ENCODE results near the gene FMO2. TPM values are rescaled to one million over a fixed set of nuclear protein-coding genes. Genes with fewer than 3 reads are reported as not detected.

FMO2 gene
- total RNA-seq, 1 donor from 2014 or later, result 14.0 TPM

DNA sequence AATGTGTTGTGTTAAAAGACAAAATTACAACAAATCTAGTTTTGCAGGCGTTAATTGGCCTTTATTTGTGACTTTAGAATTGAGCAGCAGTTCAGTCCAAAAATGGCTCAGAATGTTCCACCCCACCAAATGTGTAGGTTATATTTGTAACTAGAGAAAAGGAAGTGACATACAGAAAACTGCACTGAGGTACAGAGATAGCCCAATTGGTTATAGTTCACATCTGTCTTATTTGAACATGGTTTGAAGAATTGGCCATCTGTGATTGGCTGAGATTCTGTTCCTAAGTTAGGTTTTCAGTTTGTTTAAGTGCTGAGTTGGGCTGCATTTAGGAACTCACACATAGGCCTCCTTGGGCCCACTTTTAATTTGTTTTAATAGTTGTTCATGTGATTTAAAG, 12.0 kb upstream of the FMO2 start:
- Histone ChIP-seq H3K4me1 (no peaks in the 10 kb centered on the region), H3K36me3 (no peaks in the 10 kb centered on the region), H3K9me3 (no peaks in the 10 kb centered on the region), H3K4me3 (no peak overlapping the region), H3K27ac (no peak overlapping the region), H3K27me3 (no peaks in the 10 kb centered on the region)
- DNase-seq (ENCODE audit: extremely low spot score in 2 of 2), result no peak
- intact Hi-C loops (cut with DNase I), result no loop called here
- TF ChIP-seq POLR2A (IDR thresholded peaks at IDR 0.05), result no peak
- TF ChIP-seq, protein P1, sequence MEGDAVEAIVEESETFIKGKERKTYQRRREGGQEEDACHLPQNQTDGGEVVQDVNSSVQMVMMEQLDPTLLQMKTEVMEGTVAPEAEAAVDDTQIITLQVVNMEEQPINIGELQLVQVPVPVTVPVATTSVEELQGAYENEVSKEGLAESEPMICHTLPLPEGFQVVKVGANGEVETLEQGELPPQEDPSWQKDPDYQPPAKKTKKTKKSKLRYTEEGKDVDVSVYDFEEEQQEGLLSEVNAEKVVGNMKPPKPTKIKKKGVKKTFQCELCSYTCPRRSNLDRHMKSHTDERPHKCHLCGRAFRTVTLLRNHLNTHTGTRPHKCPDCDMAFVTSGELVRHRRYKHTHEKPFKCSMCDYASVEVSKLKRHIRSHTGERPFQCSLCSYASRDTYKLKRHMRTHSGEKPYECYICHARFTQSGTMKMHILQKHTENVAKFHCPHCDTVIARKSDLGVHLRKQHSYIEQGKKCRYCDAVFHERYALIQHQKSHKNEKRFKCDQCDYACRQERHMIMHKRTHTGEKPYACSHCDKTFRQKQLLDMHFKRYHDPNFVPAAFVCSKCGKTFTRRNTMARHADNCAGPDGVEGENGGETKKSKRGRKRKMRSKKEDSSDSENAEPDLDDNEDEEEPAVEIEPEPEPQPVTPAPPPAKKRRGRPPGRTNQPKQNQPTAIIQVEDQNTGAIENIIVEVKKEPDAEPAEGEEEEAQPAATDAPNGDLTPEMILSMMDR (IDR thresholded peaks at IDR 0.05), result no peak
- no peak for TF ChIP-seq POLR2AphosphoS5 (IDR thresholded peaks at IDR 0.05; ENCODE audit: insufficient read depth in 1 of 2, low read depth in 1 of 2)

DNA sequence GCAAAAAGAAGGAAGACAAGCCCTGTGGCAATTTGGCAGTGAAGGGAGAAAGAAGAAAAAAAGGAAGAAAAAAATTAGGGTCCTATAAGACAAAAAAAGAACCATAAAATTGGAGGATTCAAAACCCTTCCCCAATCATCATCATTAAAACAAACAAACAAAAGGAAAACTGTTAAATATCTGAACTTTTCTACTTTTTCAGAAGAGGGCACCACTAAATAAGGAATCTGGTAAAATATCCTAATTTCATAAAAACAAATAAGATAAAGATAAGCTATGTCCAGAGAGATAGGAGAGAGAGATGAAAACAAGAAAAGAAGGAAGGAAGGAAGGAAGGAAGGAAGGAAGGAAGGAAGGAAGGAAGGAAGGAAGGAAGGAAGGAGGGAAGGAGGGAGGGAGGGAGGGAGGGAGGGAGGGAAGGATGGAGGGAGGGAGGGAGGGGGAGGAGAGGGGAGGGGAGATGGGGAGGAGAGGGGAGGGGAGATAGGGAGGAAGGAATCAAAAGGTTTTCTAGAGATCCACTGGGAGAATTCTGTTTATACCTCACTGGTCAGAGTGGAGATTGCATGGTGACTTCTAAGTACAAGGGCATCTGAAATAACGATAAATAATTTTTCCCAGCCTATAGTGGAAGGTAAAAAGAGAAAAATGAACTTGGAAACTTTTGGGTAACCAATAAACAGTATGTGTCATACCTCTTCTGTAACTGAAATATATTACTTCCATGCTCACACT, 10.4 kb upstream of the FMO2 start:
- no peaks in the 10 kb centered on the region for H3K36me3 ChIP-seq
- no peak overlapping the region for H3K27ac ChIP-seq
- intact Hi-C loops (cut with DNase I), result no loop called here
- H3K4me1 ChIP-seq, result no peaks in the 10 kb centered on the region
- no peaks in the 10 kb centered on the region for H3K27me3 ChIP-seq
- no peak for DNase-seq (ENCODE audit: extremely low spot score in 2 of 2)
- H3K4me3 ChIP-seq, result no peak overlapping the region
- H3K9me3 ChIP-seq, result no peaks in the 10 kb centered on the region
- TF ChIP-seq POLR2A (IDR thresholded peaks at IDR 0.05), result no peak
- TF ChIP-seq, protein P1 (IDR thresholded peaks at IDR 0.05), result no peak

DNA sequence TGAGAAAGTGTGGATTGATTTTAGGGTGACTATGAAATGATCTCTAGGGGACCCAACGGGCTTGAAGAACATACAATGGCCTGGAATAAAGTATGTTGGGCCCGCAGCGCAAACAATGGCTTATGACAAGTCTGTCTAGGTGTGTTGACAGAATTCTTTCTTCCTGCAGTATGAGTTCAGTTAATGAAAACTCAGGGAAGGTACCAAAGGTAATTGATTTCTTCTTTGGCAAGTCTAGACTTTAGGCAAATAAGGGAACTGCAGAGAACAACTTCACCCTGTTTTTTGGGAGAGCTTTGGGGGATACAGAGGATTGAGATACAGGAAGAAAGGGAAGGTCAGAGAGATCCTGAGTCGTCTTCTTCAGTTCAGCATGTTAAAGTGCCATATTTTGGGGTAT, 7.8 kb upstream of the FMO2 start:
- TF ChIP-seq, protein P1 (IDR thresholded peaks at IDR 0.05), result no peak
- no peak for TF ChIP-seq POLR2A (IDR thresholded peaks at IDR 0.05)
- no peak for TF ChIP-seq POLR2AphosphoS5 (IDR thresholded peaks at IDR 0.05; ENCODE audit: insufficient read depth in 1 of 2, low read depth in 1 of 2)
- intact Hi-C loops (cut with DNase I), result no loop called here
- H3K9me3 ChIP-seq, result no peaks in the 10 kb centered on the region
- H3K27me3 ChIP-seq, result no peaks in the 10 kb centered on the region
- no peak overlapping the region for H3K4me3 ChIP-seq
- H3K27ac ChIP-seq, result no peak overlapping the region
- DNase-seq (ENCODE audit: extremely low spot score in 2 of 2), result no peak
- H3K4me1 ChIP-seq, result no peaks in the 10 kb centered on the region
- H3K36me3 ChIP-seq, result no peaks in the 10 kb centered on the region

DNA sequence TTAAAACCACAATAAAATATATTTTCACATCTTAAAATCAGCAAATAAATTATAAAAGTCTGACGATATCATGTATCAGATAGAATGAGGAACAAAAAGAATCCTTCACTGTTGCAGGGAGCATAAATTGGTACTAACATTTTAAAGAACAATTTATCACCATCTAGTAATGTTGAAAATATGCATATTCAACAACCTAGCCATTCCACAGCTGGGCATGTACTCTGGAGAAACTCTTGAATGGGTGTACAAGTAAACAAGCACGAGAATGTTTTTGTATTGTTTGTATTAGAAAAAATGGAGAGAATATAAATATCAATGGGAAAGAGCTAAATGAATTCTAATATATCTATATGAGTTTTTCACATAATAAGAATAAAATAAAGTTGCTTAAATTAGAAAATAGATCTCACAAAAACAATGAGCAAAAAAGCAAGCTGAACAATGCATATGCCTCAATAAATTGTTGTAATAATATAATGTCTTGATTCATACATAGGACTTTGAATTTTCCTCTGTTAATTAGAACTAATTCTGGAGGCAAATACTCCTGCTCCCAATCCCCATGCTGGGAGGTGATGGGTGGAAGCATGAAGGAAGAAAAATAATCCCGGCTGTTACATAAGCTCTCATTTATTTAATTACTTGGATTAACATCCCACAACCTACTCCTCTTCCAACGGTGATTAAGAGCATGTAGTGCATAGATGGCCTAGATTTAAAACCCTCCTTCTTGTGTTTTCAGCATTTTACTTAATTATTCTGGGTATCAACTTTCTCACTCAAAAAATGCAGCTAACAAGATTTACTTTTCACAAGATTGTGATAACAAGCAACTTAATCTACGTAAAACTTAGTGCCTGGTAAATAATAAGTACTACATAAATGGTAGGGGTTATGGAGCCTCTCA, 5.5 kb upstream of the FMO2 start:
- no peak overlapping the region for H3K27ac ChIP-seq
- intact Hi-C loops (cut with DNase I), result no loop called here

More for the DNA sequence above, 5.5 kb upstream of the FMO2 start:
- H3K36me3 ChIP-seq, result no peaks in the 10 kb centered on the region
- TF ChIP-seq POLR2A (IDR thresholded peaks at IDR 0.05) (no peak), POLR2AphosphoS5 (IDR thresholded peaks at IDR 0.05; ENCODE audit: insufficient read depth in 1 of 2, low read depth in 1 of 2) (no peak)
- TF ChIP-seq, protein P1 (IDR thresholded peaks at IDR 0.05), result no peak
- DNase-seq (ENCODE audit: extremely low spot score in 2 of 2), result no peak
- no peaks in the 10 kb centered on the region for H3K9me3 ChIP-seq
- no peaks in the 10 kb centered on the region for H3K27me3 ChIP-seq
- no peaks in the 10 kb centered on the region for H3K4me1 ChIP-seq
- H3K4me3 ChIP-seq, result no peak overlapping the region

Measured in vagina (tissue), 2 donors.